ENCODE data around the gene PPP1R9A.

The PPP1R9A gene

DNA sequence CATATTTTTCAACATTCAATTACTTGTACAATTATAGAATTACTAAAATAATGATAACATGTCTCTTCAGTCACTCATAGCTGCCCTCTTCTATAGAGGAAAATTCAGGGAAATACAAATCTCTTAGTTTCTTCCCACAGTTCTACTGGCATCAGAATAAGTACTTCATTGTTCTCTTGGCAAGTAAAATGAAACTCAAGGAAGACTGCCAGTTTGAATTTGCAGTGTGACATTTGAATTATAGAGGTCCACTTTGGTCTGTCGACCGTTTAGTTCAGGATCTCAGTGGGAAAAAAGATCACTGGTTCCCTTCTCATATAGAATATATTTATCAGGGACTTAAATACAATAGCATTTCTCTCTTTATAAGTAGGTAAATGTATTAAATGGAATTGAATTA lies 302.4 kb downstream of the PPP1R9A start:
- no peak for DNase-seq

DNA sequence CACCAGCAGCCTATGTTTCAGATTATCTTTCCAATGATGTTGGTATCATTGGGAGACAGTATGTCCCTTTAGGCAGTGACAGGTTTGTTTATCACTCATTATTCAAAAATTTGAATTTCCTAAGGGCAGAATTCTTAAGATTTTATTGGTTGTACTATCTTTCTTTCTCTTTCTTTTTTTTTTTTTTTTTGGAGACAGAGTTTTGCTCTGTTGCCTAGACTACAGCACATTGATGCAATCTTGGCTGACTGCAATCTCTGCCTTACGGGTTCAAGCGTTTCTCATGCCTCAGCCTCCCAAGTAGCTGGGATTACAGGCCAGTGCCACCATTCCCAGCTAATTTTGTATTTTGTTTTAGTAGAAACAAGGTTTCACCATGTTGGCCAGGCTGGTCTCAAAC lies 305.8 kb downstream of the PPP1R9A start:
- no peak for DNase-seq

DNA sequence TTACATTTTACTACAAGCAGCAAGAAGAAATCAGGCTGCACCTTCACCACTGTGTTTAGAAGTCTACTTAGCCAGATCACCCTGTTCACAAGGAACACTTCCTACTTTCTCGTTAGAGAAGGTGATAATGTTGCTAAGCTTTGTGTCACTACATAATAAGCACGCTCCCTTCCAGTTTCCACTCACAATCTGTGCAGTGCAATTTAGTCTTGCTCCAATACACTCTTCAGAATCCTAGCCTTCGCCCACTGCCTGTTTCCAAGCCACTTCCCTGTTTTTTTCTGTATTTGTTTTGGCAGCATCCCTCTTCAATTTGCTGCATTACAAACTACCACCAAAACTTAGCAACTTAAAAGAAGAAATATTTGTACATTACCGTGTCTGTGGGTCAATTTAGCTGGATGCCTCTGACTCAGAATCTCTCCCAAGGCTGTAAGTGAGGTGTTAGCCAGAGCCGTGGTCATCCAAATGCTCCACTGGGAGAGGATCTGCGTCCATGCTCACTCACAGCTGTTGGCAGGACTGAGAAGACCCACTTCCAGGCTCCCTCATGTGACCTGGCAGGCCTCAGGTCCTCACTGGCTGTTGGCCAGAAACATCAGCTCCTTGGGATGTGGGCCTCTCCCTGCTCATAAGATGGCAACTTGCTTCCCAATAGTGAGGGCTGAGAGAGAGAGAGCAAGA lies 306.6 kb downstream of the PPP1R9A start:
- DNase-seq, result no peak

DNA sequence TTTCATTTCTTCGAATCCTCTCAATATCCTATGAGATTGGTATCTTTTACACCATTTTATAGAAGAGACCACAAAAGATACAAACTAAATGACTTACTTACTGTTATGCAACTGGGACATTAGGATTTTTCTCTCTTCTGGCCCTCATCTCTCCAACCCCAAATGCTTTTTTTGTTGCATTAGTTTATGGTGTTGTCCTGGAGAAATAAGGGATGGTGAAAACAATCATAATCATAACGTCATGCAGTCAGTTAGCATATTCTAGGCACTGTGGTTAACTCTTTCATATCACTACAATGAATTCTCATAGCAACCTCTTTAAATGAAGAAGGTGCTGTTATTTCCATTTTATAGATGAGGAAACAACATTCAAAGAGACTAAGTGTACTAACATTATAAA lies 312.3 kb downstream of the PPP1R9A start:
- DNase-seq, result no peak

DNA sequence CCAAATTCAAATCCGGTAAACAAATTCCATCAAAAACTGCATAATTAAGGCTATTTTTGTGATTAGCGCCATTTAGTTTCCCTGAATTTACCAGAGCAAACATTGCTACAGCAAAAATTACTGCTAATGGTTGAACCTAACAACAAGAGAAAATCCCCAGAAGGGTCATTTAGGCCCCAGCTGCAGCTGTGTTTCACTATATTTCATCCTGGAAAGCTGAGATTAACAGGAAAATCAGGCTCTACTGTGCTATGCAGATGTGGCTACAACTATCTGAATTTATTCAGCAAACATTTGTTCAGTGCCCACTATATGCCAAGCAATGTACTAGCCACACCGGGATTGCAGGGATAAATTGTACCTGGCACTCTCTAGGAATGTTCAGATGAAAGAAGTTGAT lies 312.9 kb downstream of the PPP1R9A start:
- no peak for DNase-seq

DNA sequence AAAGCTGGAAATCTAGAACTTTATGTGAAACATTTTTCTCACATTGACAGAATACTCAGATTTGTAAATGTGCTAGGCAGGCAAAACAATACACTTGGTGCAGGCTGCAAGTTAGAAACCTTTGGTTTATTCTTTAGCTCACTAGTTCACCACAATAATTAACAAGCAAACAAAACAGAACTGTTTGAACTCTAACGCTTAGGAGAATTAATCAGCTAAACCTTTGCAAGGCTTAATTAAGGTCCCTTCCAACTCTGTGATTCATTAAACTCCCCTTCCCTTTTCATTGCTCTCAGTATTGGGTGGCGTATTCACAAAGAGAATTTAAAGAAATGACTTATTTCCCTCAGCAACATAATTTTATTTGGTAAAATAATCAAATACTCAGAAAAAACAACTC lies 317.9 kb downstream of the PPP1R9A start:
- DNase-seq, result no peak

DNA sequence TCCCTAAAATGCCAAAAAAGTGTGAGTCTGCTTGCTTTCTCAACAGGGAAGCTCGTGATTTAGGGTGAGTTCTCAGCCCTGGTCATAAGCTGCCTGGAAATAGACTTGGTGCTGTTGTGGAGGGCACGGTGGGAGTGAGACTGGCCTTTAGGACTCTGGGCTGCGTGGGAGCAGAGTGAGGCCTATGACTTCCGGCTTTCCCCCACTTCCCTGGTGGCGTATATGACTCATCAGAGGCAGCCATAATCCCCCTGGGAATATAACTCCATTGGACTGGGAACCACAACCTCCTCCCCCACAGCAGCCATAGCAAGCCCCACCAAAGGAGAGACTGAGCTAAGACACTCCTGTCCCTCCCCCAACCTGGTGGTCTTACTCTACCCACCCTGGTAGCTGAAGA lies 321.9 kb downstream of the PPP1R9A start:
- no peak for DNase-seq

DNA sequence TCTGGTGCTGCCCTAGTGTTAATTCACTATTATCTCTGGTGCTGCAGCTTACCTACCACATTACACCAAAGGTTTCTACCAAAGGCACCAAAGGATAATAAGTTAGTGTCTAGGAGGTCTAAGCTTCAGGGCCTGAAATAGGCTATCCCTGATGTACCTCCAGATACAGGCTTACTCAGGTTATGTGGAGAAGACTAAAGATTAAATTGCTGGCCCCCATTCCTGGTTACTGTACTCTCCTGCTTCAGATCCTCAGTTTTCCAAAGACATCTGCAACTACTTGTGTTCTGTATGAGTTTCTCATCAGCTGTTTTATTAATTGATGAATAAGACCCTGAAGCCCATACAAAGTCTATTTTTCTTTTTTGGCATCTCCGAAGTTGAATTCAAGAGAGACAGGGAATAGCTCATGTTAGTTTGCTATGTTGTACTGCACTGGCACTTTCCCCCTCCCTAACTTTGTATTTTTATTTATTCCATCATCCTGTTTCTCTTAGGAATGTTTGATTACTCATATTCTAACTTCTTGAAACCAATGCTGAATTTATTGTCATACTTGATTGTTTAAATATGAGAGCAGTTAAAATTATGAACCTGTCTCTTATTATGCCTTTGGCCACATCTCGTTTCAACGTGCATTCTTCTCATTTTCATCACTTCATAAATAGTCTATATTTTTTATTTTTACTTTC lies 331.0 kb downstream of the PPP1R9A start:
- no peak for DNase-seq

DNA sequence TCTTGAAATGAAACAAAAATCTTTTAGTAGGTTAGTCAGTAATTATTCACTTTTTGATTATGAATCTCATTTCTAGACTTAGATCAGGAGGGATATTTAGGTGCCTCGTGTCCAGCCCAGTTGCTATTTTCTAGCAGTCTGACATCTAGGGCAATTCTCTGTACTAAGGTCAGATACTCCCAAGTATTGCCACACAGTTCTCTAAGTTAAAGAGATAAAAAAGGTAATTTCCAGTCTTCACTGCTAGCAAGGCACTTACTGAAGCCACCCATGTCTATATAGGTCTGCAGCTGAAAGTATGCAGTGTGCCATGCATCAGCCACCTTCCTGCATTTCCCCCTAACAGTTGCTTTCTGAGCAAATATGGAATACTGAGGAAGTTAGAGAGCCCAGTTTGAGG lies 333.5 kb downstream of the PPP1R9A start:
- no peak for DNase-seq

DNA sequence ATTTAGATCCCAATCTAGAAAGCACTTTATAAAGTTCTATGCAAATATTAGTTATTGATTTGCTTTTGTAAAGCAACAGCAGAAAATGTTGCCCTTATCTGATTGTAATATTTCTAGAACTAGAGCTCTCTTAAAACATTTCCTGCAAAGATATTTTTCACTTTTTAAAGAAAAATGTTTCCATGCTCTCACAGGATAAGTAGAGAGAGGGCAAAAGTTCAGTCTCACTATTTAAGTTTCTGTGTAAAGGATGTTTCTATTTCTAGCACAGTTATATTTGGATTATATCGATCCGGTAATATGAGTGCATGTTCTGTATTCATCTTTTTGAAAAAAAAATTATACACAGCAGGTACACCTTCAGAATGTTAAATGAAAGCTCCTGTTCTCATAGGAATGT lies 334.9 kb downstream of the PPP1R9A start:
- DNase-seq, result no peak

DNA sequence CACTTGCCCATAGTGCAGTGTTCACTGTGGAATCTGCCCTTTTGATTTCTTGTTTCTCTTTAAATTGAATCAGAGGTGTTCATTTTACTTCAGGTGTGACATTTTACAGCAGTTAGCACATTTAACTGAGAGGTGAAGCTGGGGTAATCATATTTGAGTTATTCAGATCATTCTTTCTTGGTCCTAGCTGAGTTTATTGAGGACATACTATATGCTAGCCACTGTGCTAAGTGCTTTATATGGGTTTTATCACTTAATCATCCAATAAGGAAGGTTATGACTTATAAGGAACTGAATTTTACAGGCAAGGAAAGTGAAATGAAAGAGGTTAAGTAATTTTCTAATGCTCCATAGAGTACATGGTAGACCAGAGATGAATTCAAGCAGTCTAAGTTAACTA lies 337.2 kb downstream of the PPP1R9A start:
- no peak for DNase-seq

DNA sequence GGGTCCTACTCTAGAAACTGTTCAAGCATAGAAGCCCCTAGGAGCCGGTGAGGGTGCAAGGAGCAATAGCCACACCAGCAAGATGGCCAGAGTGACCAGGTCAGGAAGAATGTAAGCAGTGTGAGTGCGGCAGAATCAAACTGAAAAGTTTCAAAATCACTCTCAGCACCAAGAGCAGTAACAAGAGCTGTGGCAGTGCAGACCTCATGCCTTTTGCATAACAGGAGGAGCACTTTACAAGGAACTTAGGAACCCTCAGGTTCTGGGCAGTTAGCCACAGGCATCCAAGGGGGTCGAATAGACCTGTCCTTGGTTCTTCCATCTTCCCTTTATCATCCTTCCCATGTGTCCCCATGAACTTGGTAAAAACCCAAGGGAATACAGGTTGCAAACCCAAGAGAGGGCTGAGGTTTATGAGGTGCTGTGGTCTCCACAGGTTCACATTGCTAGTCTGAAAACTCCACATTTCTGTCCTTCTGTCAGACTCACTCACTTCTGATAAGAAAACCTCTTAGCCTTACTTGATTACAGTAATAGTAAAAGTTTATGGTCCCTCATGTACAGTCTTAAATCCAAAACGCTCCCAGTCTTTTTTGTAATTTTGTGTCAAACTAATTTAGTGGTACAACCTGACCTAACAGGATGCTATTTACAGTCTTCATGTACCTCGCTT lies 338.6 kb downstream of the PPP1R9A start:
- DNase-seq, result no peak

DNA sequence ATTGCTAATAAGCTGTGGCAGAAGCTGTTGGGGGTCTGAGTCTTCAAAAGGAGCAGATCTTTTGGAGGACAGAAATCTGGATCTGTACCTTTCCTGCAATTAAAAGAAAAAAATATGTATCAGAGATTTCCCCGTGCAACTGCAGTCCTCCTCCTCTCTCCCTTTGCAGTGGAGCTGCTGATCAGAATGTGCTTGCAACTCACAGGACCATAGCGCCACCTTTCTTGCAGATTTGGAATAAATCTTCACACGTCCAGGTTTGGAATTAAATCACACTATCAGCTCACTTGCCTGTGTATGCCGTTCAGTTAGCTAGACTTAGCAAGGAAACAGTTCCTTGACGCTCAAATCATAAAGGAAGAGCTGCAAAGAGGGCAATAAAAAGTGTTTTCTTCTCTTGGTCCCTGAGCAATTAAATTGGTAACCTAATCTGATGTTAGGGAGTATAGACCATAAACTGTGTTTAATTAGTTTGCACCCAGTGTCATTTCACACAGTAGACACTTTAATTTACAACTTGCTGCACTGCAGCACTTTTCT lies 339.5 kb downstream of the PPP1R9A start:
- DNase-seq, result no peak

DNA sequence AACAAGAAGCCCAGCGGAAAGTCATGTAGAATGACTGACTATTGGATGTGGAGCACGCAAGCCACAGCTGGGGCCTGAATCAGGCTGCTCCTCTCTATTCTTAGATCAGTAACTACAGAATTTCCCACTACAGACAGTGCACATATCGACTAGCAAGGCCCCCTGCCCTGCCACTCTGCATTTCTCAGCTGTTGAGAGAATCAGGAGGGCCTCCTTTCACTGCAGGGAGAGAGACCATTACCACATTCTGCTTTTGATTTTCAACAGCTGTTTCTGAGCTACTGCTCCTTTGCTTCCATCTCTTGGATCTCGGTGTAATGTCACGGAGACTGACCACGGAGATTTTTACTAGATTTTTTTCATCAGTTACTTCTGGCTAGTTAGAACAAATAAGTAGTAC lies 343.2 kb downstream of the PPP1R9A start:
- DNase-seq, result no peak

DNA sequence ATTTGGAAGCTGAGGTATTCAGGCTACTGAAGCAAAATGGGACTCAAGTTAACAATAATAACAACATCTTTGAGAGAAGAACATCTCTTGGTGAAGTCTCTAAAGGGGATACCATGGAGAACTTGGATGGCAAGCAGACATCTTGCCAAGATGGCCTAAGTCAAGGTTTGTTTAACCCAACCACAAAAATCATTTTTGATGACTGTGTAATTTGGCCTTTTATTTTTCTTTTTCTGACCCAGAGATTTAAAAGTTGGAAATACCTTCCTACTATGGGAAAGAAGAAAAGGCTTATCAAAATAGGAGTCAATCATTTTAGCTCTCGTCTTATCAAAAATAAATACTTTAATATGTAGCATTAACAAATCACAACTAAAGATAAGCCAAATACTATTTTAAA lies 344.6 kb downstream of the PPP1R9A start:
- DNase-seq, result no peak

DNA sequence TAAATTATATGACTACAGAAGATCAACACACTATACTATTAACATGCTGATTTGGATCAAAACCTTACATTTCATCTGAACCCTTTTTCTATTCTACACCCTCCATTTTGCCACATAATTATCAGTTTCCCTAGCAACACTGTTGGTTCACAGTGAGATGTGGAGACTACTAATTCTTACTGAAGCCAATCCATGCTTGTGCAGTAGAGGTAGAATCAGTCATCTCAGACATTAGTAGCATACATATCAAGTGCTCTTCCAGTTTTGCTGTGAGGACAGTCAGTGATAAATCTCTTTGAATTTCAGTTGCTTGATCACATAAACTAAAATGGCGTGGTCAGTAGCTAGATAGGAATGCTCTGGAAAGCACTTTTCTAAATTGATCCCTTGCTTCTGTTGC lies 346.6 kb downstream of the PPP1R9A start:
- DNase-seq, result no peak

DNA sequence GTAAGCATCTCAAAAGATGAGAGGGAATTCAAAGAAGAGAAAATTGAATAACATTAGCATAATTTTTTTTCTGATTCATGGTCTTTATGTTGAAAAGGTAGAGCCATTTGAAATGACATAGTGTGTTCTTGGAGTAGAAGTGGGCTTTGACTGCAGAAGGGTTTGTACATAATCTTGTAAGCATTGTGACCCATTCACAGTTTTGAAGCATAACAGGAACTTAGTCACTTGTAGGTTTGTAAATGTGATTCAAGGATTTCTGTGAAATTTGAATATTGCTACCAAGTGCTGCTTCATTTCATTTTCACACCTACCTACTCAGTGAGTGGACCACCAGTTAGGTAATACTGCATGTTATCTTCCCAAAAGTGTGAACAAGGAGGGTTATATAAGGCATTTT lies 348.3 kb downstream of the PPP1R9A start:
- no peak for DNase-seq

DNA sequence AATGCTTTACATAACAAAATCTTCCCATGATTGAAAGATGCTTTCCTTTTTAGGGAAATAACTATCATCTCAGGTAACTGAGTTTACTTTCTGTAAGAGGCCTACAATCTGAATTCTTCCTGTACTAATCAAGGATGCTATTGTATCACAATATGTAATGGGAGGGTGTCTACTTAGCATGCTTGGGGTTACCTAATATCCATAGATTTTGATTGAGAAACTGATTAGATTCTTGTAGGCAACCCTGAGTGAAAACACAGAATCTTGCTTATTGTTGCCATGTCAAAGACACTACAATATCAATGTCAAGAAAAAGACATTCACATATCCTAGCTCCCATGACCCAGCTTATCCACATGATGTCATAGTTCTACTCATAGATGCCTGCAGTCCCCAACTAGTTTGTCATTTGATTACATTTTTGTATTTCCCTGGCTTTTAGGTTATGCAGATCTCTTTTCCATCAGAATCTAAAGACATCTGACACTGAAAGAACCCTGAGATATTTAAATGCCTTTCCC lies 354.6 kb downstream of the PPP1R9A start:
- DNase-seq, result no peak

DNA sequence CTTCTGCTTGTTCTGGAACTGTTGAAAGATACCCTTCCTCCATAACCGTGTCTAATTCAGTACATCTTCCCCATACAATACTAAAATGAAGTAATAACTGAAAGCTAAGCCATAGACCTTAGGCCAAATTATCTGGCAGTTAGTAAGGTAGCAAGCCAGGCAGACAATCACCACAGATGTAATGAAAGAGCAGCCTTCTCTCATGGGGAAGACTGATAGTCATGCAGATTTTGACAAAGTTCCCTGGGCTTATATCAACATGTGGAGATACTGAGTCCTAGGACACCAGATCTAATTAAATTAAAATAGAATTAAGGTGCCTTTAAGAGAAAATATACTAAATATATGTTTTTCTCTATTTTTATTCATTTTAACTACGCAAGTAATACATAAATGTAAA lies 355.5 kb downstream of the PPP1R9A start:
- no peak for DNase-seq

DNA sequence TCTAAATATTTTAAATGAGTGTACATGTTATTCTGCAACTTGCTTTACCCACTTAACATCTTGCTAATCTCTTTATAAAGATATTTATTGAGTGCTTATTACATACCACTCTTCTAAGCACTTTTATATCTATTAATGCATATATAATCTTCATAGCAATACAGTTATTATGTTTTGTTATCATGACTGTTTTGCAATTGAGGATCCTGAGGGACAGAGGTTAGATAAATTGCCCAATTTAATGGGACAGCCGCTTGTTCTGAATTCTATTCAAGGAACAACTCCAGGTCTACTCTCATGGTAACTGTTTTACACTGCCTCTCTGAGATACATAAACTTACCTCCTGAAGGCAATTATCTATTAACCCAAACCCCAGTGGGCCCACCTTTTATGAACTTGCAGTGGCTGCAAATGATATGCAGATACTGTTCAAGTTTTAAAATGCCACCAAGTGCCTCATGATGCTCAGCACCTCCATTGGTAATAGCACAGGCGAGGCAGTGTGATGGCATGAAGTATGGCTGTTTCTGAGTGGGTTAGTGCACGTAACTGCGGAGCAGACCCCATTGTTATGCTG lies 356.5 kb downstream of the PPP1R9A start:
- DNase-seq, result no peak

DNA sequence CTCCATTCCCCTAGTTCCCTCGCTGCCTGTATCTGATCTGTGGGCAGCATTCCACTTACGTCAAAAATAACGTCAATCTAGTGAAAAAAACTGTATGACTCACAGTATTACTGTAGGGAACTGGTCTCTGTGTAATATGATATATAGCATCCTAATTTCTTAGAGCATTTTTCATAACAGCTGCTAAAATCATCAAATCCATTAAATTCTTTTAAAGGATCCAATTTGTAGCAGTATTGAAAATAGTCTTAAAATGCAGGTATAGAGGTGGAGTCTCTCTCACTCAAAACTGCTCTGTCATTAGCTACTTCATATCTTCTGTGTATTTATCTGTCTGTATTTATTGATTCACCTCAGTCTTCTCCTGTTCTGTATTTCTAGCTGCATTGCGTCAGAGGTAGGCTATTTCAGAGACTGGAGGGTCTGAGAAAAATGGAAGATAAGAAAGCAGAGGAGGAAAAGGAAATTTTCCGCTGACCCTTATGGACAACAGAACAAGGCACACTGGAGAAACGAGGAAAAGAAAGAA lies 357.0 kb downstream of the PPP1R9A start:
- DNase-seq, result no peak

DNA sequence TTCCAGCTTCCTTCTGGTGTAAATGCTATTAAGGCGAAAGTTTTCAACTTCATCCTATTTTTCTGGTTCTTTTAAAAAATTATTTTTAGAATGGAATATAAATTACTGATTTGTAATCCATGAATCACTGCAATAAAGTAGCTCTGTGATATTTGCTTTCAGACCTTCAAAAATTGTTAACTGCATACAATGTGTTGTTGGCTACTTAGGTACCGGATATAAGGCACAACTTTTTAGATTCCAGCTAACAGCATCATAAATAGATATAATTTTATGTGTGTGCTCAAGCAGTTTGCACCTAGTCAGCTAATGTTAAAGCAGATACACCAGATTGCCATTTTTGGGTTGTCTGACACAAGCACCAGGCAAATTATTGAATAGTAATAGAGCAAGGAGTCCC lies 358.2 kb downstream of the PPP1R9A start:
- DNase-seq, result no peak

DNA sequence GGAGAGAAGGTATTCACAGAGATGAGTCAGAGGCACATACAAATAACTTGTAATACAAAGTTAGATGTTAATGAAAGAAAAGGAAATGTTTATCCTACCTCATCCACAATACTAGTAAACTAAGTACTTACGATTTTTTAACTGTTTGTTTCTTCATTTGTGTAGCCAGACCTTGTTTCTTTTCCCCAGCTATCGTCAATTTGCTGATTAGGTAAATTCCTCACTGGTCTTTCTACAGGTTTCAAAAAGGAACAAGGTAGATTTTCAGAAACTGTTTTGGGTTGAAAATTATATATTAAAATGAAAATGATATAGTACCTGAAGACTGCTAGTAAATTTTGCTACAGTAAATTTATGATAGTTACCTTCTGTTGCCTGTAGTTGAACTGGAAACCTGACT lies 360.4 kb downstream of the PPP1R9A start:
- no peak for DNase-seq

Measured in effector CD8-positive, alpha-beta T cell (primary cell).